ENCODE data around the gene SLC13A4. TPM values are rescaled to one million over a fixed set of nuclear protein-coding genes. Genes with fewer than 3 reads are reported as not detected.
"Not testable (repeated sequence)": the region's sequence is repeated elsewhere in the genome, so short reads cannot be mapped to it uniquely, and the experiment has no call there.

Gene SLC13A4
- total RNA-seq, 4 donors from 2014 or later, result not detected

DNA sequence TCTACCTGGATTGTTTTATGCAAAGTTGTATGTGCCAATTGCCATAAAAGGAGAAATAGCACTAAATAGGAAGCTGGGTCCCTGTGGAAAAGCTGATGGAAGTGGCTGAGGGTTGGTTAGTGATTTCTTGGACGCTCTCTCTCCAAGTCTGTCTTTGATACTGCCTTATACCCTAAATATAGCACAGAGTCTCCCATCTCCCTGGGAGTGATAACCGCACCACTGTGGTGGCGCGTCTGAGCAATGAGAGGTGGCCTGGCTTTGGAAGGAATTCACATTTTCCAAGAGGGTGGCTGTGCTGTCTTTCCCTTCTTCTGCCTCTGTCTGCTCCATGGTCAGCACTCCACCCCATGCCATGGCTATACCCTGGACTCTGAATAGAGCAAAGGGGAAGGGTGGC, 34.4 kb downstream of the SLC13A4 start:
- intact Hi-C loops (cut with DNase I), result no loop called here
- Histone ChIP-seq H3K27ac (replicated peaks in 1 of 4) (no peak overlapping the region), H3K27me3 (no peaks in the 10 kb centered on the region), H3K9me3 (no peaks in the 10 kb centered on the region), H3K4me3 (no peak overlapping the region), H3K36me3 (peaks cover 0 to 43% (median 28%) of the 10 kb centered on the region in 4 donors), H3K4me1 (peaks cover 0 to 5% (median 0%) of the 10 kb centered on the region in 4 donors)
- TF ChIP-seq POLR2A (IDR thresholded peaks at IDR 0.05; ENCODE audit: low read depth), result no peak
- no peak for TF ChIP-seq POLR2AphosphoS5 (IDR thresholded peaks at IDR 0.05)
- no peak for TF ChIP-seq EP300 (IDR thresholded peaks at IDR 0.05)
- TF ChIP-seq, protein P1, sequence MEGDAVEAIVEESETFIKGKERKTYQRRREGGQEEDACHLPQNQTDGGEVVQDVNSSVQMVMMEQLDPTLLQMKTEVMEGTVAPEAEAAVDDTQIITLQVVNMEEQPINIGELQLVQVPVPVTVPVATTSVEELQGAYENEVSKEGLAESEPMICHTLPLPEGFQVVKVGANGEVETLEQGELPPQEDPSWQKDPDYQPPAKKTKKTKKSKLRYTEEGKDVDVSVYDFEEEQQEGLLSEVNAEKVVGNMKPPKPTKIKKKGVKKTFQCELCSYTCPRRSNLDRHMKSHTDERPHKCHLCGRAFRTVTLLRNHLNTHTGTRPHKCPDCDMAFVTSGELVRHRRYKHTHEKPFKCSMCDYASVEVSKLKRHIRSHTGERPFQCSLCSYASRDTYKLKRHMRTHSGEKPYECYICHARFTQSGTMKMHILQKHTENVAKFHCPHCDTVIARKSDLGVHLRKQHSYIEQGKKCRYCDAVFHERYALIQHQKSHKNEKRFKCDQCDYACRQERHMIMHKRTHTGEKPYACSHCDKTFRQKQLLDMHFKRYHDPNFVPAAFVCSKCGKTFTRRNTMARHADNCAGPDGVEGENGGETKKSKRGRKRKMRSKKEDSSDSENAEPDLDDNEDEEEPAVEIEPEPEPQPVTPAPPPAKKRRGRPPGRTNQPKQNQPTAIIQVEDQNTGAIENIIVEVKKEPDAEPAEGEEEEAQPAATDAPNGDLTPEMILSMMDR (IDR thresholded peaks at IDR 0.05), result no peak
- WGBS, result 91% methylated on average over 4 of the region's 4 CpGs
- no peak for DNase-seq (ENCODE audit: extremely low spot score)

DNA sequence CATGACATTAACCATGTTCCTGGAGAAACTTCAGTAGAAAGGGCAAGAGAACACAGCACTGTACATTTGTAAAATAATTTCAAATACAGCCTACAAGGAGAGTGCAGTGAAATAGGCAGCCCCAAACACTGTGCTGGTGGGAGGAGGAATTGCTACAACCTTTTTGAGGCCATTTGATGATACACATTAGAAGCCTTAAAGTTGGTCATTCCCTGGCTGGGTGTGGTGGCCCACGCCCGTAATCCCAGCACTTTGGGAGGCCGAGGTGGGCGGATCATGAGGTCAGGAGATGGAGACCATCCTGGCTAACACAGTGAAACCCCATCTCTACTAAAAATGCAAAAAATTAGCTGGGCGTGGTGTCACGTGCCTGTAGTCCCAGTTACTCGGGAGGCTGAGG, 35.4 kb downstream of the SLC13A4 start:
- H3K4me3 ChIP-seq; H3K27ac ChIP-seq (replicated peaks in 1 of 4); H3K9me3 ChIP-seq; H3K27me3 ChIP-seq; H3K4me1 ChIP-seq; DNase-seq (ENCODE audit: extremely low spot score); intact Hi-C loops (cut with DNase I): not testable (repeated sequence)
- 97% methylated on average over 7 of the region's 7 CpGs for WGBS
- H3K36me3 ChIP-seq, result peaks cover 0 to 50% (median 30%) of the 10 kb centered on the region in 4 donors

DNA sequence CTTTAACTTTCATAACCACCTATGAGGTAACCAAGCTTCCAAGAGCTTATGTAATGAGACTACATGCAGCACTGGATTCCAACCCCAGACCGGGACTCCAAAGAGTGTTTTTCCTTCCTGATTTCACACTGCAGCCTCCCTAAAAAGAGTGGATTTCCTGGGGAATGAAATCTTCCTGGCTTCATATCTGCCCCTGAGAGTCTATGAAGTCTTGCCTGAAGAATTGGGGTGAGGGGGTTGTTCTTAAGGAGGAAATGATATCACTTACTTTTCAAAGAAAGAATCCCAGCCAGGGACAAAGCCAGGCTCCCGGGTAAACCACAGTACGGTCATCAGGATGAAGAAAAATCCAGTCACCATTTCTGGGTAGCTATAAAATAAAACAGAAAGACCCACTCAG, 35.9 kb downstream of the SLC13A4 start:
- Histone ChIP-seq H3K27ac (replicated peaks in 1 of 4) (no peak overlapping the region), H3K4me3 (no peak overlapping the region), H3K27me3 (no peaks in the 10 kb centered on the region), H3K4me1 (peaks cover 0 to 2% (median 0%) of the 10 kb centered on the region in 4 donors), H3K9me3 (no peaks in the 10 kb centered on the region), H3K36me3 (peaks cover 0 to 55% (median 32%) of the 10 kb centered on the region in 4 donors)
- TF ChIP-seq, protein P1 (IDR thresholded peaks at IDR 0.05), result no peak
- TF ChIP-seq EP300 (IDR thresholded peaks at IDR 0.05), result no peak
- TF ChIP-seq POLR2AphosphoS5 (IDR thresholded peaks at IDR 0.05), result no peak
- TF ChIP-seq POLR2A (IDR thresholded peaks at IDR 0.05; ENCODE audit: low read depth), result no peak
- no peak for DNase-seq (ENCODE audit: extremely low spot score)
- intact Hi-C loops (cut with DNase I), result no loop called here
- 59% methylated on average over 3 of the region's 3 CpGs for whole genome bisulfite sequencing

DNA sequence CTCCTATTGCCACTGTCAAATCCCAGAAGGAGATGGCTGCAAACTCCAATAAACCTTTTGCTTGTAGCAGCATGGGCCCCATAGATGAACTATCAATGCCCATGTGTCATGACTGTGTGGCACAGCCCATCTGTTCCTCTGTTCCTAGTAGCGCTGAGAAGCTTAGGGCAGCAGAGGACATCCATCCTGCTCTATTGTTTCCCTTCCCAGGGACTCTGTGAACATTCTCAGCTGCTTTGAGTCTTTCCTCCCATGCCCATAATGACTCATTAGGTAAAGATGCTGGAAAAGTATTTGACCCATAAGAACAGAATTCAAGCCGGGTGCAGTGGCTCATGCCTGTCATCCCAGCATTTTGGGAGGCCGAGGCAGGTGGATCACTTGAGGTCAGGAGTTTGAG, 37.4 kb downstream of the SLC13A4 start:
- no peak for DNase-seq (ENCODE audit: extremely low spot score)
- no peaks in the 10 kb centered on the region for H3K9me3 ChIP-seq
- intact Hi-C loops (cut with DNase I), result no loop called here
- no peak overlapping the region for H3K4me3 ChIP-seq
- peaks cover 0 to 60% (median 36%) of the 10 kb centered on the region in 4 donors for H3K36me3 ChIP-seq
- 100% methylated on average over 3 of the region's 3 CpGs for WGBS
- no peaks in the 10 kb centered on the region for H3K27me3 ChIP-seq
- H3K4me1 ChIP-seq, result no peaks in the 10 kb centered on the region
- TF ChIP-seq, protein P1 (IDR thresholded peaks at IDR 0.05), result no peak
- TF ChIP-seq POLR2AphosphoS5 (IDR thresholded peaks at IDR 0.05) (no peak), POLR2A (IDR thresholded peaks at IDR 0.05; ENCODE audit: low read depth) (no peak), EP300 (IDR thresholded peaks at IDR 0.05) (no peak)
- H3K27ac ChIP-seq (replicated peaks in 1 of 4), result no peak overlapping the region

DNA sequence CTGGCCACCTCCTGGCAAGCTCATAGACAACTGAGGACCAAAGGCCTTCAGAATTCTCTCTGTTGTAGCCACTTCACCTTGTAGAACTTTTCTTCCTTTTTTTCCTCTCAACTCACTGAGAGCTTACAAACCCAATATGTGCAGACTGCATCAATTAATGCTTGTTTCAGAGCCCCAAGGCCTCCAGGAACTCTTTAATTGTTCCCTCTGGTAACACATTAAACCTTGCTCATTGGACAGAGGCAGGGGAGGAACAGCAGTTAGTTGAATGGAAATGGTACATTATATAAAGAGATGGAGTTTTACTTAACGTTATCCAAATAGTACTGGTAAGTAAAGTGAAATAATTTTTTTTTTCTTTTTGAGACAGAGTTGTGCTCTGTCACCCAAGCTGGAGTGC, 40.5 kb downstream of the SLC13A4 start:
- intact Hi-C loops (cut with DNase I), result no loop called here
- TF ChIP-seq POLR2AphosphoS5 (IDR thresholded peaks at IDR 0.05), result no peak
- no peak for TF ChIP-seq EP300 (IDR thresholded peaks at IDR 0.05)
- WGBS, result 0% methylated on average over 1 of the region's 1 CpG
- Histone ChIP-seq H3K36me3 (peaks cover 0 to 58% (median 31%) of the 10 kb centered on the region in 4 donors), H3K9me3 (no peaks in the 10 kb centered on the region), H3K4me1 (peaks cover 3 to 16% (median 11%) of the 10 kb centered on the region in 4 donors), H3K27ac (replicated peaks in 1 of 4) (no peak overlapping the region), H3K4me3 (no peak overlapping the region), H3K27me3 (no peaks in the 10 kb centered on the region)
- DNase-seq (ENCODE audit: extremely low spot score), result no peak

Data from esophagus muscularis mucosa (tissue), 4 donors.